C4-2B (cell line): Measurements from ENCODE around the gene ERFE.

Experiments used
- CTCF ChIP-seq: fragments of 450-650 bp; conservative IDR thresholded peaks from 2 replicates; pipeline ENCODE4 v1.5.1; 2017; ENCODE audit warnings: mild to moderate bottlenecking
- ZFX ChIP-seq: fragments of 450-650 bp; IDR thresholded peaks from 2 replicates; pipeline ENCODE4 v1.6.1; 2017

GRCh38 chr2:238123991-238124470 is 34.7 kb upstream of the ERFE start:
- no peak for TF ChIP-seq CTCF
- no peak for TF ChIP-seq ZFX
